ENCODE results near the gene NET1. TPM values are rescaled to one million over a fixed set of nuclear protein-coding genes. Genes with fewer than 3 reads are reported as not detected.

The NET1 gene
- total and polyA plus RNA-seq, 12 donors = 8.7 to 26.2 (median 20.3) TPM

- no peak for DNase-seq
- no peak overlapping the region for H3K27ac ChIP-seq
- peaks cover 0 to 45% of the 10 kb centered on the region in 2 donors for H3K36me3 ChIP-seq (replicated peaks in 1 of 2)
- intact Hi-C loops (cut with DNase I) = no loop called here
- H3K4me3 ChIP-seq = no peak overlapping the region
- H3K9me3 ChIP-seq (replicated peaks in 1 of 3) = no peaks in the 10 kb centered on the region
- no peaks in the 10 kb centered on the region for H3K4me1 ChIP-seq (replicated peaks in 1 of 2)
- 86 to 98% (median 91%) methylated on average over 3 of the region's 3 CpGs for WGBS, 4 donors
- TF ChIP-seq POLR2A (IDR thresholded peaks at IDR 0.05) = no peak
- no peak for TF ChIP-seq CTCF (IDR thresholded peaks at IDR 0.05)
- H3K27me3 ChIP-seq = no peaks in the 10 kb centered on the region
Measured at GRCh38 chr10:5457741-5458140, 45.4 kb downstream of the NET1 start.

DNA sequence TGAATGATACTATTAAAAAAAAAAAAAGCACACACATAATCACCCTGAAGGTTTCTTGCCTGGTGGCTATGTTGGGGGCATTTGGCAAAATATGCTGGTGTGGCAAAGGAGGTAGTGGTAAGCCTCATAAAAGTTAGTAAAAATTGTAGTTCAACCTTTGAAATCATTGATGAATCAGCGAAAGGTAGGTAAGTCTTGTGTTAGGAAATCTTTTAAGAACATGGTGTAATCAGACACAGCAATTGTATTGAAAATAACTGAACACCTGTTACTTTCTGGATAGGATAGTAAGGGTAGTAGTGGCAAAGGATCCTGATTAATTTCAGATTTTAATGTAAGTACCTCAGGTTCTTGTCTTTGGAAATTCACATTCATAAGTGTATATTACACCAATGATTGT, 46.1 kb downstream of the NET1 start:
- H3K27me3 ChIP-seq = no peaks in the 10 kb centered on the region

GRCh38 chr10:5458949-5459747, 46.8 kb downstream of the NET1 start:
- intact Hi-C loops (cut with DNase I) = no loop called here
- no peak overlapping the region for H3K4me3 ChIP-seq
- TF ChIP-seq CTCF (IDR thresholded peaks at IDR 0.05) = no peak
- TF ChIP-seq POLR2A (IDR thresholded peaks at IDR 0.05) = no peak
- no peaks in the 10 kb centered on the region for H3K4me1 ChIP-seq (replicated peaks in 1 of 2)
- WGBS, 4 donors = 91 to 95% (median 94%) methylated on average over 8 of the region's 8 CpGs
- H3K27ac ChIP-seq = no peak overlapping the region
- H3K36me3 ChIP-seq (replicated peaks in 1 of 2) = peaks cover 0 to 32% of the 10 kb centered on the region in 2 donors
- no peaks in the 10 kb centered on the region for H3K27me3 ChIP-seq
- no peaks in the 10 kb centered on the region for H3K9me3 ChIP-seq (replicated peaks in 1 of 3)
- no peak for DNase-seq

More for the DNA sequence above, 46.1 kb downstream of the NET1 start:
- intact Hi-C loops (cut with DNase I) = no loop called here
- Histone ChIP-seq H3K27ac (no peak overlapping the region), H3K4me1 (replicated peaks in 1 of 2) (no peaks in the 10 kb centered on the region), H3K36me3 (replicated peaks in 1 of 2) (peaks cover 0 to 39% of the 10 kb centered on the region in 2 donors), H3K4me3 (no peak overlapping the region), H3K9me3 (replicated peaks in 1 of 3) (no peaks in the 10 kb centered on the region)
- WGBS, 4 donors = 96 to 100% (median 100%) methylated on average over 1 of the region's 1 CpG
- TF ChIP-seq POLR2A (IDR thresholded peaks at IDR 0.05) (no peak), CTCF (IDR thresholded peaks at IDR 0.05) (no peak)
- DNase-seq = no peak

- WGBS, 4 donors = 88 to 96% (median 92%) methylated on average over 14 of the region's 14 CpGs
- TF ChIP-seq POLR2A (IDR thresholded peaks at IDR 0.05) = no peak
- H3K27ac ChIP-seq = no peak overlapping the region
- no peaks in the 10 kb centered on the region for H3K9me3 ChIP-seq (replicated peaks in 1 of 3)
- H3K4me3 ChIP-seq = no peak overlapping the region
- no peak for DNase-seq
- H3K36me3 ChIP-seq (replicated peaks in 1 of 2) = peaks cover 0 to 17% of the 10 kb centered on the region in 2 donors
- intact Hi-C loops (cut with DNase I) = loop anchor here in 1 of 2 donors (10.0 kb wide), 1 partner anchor 154 kb away; no protein-coding TSS in a partner anchor
- no peaks in the 10 kb centered on the region for H3K27me3 ChIP-seq
- no peaks in the 10 kb centered on the region for H3K4me1 ChIP-seq (replicated peaks in 1 of 2)
Measured at GRCh38 chr10:5460468-5461202, 48.3 kb downstream of the NET1 start.

Data from adrenal gland (tissue), 12 donors.